Suppressor macrophage treated with lipopolysaccharide for 4 hours (primary cell): ENCODE results near the gene SIRT5.
A peak's percentile ranks its signal among the peaks of the same experiment; 100 is the strongest.

Experiments used
- DNase-seq: peaks from one replicate; pipeline ENCODE4 v3.0.0-alpha.2; 2020

SIRT5 gene

GRCh38 chr6:13554929-13555333 lies 19.5 kb upstream of the SIRT5 start:
- DNase-seq, result no peak

- DNase-seq, result no peak
Observed at GRCh38 chr6:13557841-13558240, 16.6 kb upstream of the SIRT5 start.

- DNase-seq, result no peak
Observed at GRCh38 chr6:13558718-13559117, 15.7 kb upstream of the SIRT5 start.

GRCh38 chr6:13559251-13559650 lies 15.2 kb upstream of the SIRT5 start:
- DNase-seq, result no peak

GRCh38 chr6:13559968-13560650 lies 14.3 kb upstream of the SIRT5 start:
- DNase-seq, result no peak

GRCh38 chr6:13560651-13561044 lies 13.8 kb upstream of the SIRT5 start:
- DNase-seq, result no peak

- peak; percentile 60 for DNase-seq
Observed at GRCh38 chr6:13561624-13562267, 12.7 kb upstream of the SIRT5 start.

- no peak for DNase-seq
Observed at GRCh38 chr6:13563009-13563408, 11.4 kb upstream of the SIRT5 start.

GRCh38 chr6:13565921-13566320 lies 8.5 kb upstream of the SIRT5 start:
- DNase-seq, result no peak

GRCh38 chr6:13566500-13566899 lies 7.9 kb upstream of the SIRT5 start:
- DNase-seq, result no peak

- no peak for DNase-seq
Observed at GRCh38 chr6:13568970-13569369, 5.4 kb upstream of the SIRT5 start.

- no peak for DNase-seq
Observed at GRCh38 chr6:13572240-13572639, 2.2 kb upstream of the SIRT5 start.

GRCh38 chr6:13572951-13573654 lies 1.3 kb upstream of the SIRT5 start:
- DNase-seq, result no peak

GRCh38 chr6:13573669-13574110 lies 711 bp upstream of the SIRT5 start:
- peak; percentile 53 for DNase-seq

GRCh38 chr6:13574149-13574570 lies 241 bp upstream of the SIRT5 start:
- peak; percentile 96 for DNase-seq

GRCh38 chr6:13575377-13575775 lies 975 bp downstream of the SIRT5 start:
- no peak for DNase-seq

- DNase-seq, result no peak
Observed at GRCh38 chr6:13576017-13576416, 1.6 kb downstream of the SIRT5 start.

- no peak for DNase-seq
Observed at GRCh38 chr6:13577926-13578325, 3.5 kb downstream of the SIRT5 start.

- DNase-seq, result no peak
Observed at GRCh38 chr6:13579911-13580310, 5.5 kb downstream of the SIRT5 start.

- peak; percentile 39 for DNase-seq
Observed at GRCh38 chr6:13581700-13582229, 7.4 kb downstream of the SIRT5 start.

- DNase-seq, result no peak
Observed at GRCh38 chr6:13586603-13587542, 12.5 kb downstream of the SIRT5 start.

- DNase-seq, result no peak
Observed at GRCh38 chr6:13589801-13590200, 15.4 kb downstream of the SIRT5 start.
